ENCODE results near the gene RAD18.

The RAD18 gene

DNA sequence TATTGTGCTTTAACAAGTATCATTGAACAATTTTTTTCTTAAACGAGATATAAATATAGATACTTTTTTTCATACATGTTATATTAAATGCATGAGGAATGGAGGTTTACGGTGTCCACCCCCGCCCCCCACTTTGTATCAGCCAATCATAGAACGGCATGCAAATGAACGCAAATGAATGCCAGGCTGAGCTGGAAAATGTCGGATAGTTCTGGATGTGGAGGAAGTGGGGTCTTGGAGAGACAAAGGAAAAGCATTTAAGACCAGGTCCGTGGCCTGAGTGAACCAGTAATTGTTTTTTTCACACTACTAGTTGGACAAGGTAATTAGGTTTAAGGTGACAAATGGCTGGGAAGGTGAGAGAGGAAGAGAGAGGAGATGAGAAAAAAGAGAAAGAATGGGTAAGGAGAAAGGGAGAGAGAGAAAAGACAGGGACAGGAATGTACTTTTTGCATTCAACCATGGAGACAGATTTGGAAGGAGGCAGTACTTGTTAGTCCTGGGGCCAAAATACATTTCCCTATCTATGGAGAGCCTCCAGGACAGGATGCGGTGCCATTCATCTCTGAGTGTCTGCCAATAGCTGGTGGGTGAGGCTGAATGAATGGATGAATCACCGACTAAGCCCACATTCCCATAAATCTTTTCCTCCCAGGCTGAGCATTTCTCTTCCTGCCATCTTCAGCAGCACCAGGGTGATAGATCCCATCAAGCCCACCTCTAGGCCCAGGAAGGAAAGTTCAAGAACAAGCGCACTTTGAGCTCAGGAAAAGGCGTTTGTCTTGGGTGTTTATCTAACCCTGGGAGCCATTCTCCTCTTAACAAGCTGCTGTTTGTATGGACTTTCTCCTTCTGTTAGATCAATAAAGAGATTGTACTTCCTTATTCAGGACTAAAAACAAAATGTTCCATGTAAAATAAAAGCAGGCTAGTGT, 1.4 kb upstream of the RAD18 start:
- DNase-seq, result no peak

GRCh38 chr3:8962226-8962861, 928 bp downstream of the RAD18 start:
- DNase-seq, result peak; percentile 47

DNA sequence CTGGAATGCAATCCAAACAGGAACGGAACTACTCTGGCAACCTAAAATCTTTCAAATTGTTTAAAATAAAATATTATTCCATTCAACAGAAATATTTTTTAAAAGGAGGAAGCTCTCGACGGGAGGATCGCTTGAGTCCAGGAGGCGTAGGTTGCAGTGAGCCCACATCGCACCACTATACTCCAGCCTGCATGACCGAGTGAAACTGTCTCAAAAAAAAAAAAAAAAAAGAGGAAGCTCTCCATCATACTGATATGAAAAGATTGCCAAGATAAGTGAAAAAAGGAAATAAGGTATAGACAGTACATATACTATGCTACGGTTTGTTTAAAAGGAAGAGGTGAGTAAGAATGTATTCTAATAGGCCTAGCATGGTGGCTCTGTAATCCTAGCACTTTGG, 3.6 kb downstream of the RAD18 start:
- DNase-seq, result peak; percentile 65

GRCh38 chr3:8954938-8955763, 8.1 kb downstream of the RAD18 start:
- no peak for DNase-seq

- DNase-seq, result no peak
Observed at GRCh38 chr3:8953313-8953712, 10.0 kb downstream of the RAD18 start.

- DNase-seq, result no peak
Observed at GRCh38 chr3:8952130-8952529, 11.1 kb downstream of the RAD18 start.

- peak; percentile 62 for DNase-seq
Observed at GRCh38 chr3:8945890-8946600, 17.2 kb downstream of the RAD18 start.

GRCh38 chr3:8942746-8943488, 20.4 kb downstream of the RAD18 start:
- no peak for DNase-seq

- DNase-seq, result no peak
Observed at GRCh38 chr3:8942115-8942514, 21.2 kb downstream of the RAD18 start.

GRCh38 chr3:8938021-8938420, 25.3 kb downstream of the RAD18 start:
- DNase-seq, result peak; percentile 68

DNA sequence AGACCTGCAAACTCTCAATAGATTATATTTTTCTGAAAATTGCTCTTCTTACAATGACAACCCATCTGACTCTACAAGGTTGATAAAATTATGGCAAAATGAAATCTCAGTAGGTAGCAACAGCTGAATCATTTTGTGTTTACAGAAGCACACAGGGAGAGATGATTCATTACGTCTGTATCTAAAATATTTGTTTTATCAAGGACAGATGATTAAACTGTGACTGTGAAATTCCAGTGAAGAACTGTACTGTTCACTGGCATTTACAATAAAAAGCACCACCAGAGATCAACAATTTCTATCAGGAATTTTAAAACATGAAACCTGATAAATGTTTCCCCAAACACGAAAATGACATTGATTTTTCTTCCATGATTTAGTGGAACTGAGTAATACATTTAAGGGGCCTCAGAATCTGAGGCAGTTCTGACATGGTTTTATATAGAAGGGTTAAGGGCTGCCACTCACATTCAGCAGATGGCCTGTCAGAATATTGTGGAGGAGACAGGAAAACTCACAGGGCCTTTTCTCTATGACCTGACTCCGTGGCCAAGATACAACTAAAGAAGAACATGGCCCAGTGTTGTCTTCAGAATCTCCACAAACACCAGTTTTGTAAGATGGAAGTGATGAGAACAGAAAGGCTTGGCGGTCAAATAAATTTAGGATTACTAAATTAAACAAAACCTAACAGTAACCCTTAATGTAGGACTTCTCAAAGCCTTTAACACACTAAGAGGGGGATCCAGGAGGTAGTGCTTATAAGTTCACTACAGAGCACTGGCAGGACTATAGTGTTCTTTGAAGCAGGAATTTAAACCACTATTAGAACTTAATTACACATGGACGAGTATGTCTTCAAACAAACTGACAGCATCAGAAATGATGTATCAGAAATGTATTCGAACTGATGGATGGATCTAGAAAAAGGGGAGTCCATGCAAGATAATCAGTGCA, 25.9 kb downstream of the RAD18 start:
- DNase-seq, result no peak

DNA sequence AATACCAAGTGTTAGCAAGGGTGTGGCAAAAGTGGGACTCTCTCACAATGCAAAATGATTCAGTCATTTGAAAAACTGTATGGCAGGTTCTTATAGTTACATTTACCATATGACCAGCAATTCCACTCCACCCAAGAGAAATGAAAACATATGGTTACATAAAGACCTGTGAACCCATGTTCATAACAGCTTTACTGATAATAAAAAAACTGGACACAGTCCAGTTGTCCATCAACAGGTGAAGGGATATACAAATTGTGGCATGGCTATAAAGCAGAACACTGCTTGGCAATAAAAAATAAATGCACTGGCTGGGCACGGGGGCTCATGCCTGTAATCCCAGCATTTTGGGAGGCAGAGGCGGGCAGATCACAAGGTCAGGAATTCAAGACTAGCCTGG, 30.8 kb downstream of the RAD18 start:
- no peak for DNase-seq

DNA sequence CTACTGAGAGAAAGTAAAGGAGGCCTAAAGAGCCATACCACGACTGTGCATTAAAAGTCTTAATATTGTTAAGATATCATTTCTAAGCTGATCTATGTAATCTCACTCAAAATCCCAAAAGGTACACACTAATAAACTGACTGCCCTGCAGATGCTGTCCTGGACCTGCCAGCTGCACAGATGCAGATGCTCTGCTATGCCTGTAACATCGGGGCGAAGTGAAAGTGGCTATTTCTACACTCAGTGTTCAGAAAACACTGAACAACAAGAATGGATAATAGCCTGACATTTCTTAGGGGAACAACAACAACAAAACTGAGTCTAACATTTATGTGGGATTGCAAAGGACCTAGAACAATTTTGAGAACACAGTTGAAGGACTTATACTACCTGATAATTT, 31.9 kb downstream of the RAD18 start:
- DNase-seq, result no peak

GRCh38 chr3:8929860-8930259, 33.4 kb downstream of the RAD18 start:
- no peak for DNase-seq

- no peak for DNase-seq
Observed at GRCh38 chr3:8914491-8914890, 48.8 kb downstream of the RAD18 start.

GRCh38 chr3:8911781-8912180, 51.5 kb downstream of the RAD18 start:
- DNase-seq, result peak; percentile 14

DNA sequence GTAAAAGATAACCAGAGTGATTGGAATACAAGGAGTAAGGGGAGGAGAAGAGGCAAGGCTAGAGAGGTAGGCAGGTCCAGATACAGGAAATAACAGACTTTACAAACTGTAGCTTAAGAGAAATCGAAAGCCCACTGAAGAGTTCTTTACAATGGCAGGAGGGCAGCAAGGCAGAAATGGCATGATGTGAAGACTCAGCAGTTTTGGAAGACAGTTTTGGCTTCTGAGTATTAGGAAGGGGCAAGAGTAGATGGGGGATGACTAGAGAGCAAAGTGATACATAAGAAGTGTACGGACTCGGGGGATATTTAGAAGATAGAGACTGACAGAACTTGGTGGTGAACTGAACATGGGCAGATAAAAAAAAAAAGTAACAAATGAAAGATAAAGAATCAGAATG, 54.1 kb downstream of the RAD18 start:
- DNase-seq, result no peak

GRCh38 chr3:8903191-8903590, 60.1 kb downstream of the RAD18 start:
- no peak for DNase-seq

GRCh38 chr3:8900869-8901268, 62.4 kb downstream of the RAD18 start:
- no peak for DNase-seq

DNA sequence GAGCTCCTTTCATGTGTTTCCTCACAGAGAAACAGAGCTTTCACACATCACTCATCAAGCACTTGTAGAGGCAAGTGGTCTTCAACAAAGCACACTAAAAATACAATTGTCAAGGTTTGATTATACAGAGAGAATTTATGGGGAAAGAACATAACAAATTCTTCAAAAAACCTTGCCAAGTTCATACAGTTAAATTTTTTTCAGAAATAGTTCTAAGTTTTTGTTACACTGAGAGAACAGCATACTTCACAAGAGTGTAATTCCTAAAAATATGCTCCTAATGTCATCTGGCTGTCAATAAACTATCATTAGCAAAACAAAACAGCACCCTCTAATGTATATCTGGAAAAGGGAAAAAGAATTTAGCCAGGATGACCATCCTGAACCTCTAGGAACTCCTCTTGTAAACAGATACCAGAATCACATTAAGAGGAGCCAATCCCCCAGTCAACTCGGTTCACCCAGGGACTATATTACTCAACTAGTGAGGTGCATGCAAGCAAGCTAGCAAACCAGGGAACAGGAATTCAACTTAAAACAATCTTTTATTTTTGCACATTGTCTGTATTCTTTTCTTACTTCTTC, 63.3 kb downstream of the RAD18 start:
- DNase-seq, result no peak
